GM20431 (cell line): Measurements from ENCODE around the gene PCMTD2.

Experiments
- in situ Hi-C: fragments of 300-500 bp; cut with MseI, MboI; formaldehyde crosslinking; loops from one replicate; pipeline ENCODE4 v1.15.0; 2020; ENCODE audit warnings: low sequenced_read_pairs; ENCODE audit not compliant: unreplicated experiment

The PCMTD2 gene

DNA sequence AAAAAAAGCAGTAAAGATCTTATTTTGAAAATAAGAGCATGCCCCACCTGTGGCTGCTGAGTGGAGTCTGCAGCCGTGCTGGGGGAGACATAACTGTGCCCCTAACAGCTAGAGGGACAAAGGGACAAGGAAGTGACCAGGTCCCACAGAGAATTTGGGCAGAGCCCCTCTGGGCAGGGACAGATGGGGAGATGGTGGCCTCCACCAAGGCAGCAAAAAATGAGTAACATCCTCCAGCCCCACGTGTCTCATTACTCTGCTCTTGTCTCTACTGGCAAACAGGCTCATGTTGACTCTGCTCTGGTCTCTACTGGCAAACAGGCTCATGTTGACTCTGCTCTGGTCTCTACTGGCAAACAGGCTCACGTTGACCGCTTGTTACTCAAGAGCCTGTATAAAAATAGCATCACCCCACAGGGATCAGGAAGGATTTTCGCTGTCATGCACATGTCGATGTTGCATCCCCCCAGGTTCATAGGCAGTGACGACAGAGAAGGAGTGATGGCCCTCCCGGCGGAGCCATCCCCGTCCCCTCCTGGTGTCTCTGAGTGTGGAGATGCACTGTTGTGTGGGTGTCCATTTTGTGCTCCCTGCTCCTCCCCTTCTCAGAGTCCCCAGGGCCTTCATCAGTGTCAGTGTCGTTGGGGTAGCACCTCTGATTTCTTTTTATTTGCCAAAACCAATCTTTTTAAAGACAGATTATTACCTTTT, 17.3 kb upstream of the PCMTD2 start:
- in situ Hi-C loops = no loop called here

GRCh38 chr20:64238851-64239387, 16.6 kb upstream of the PCMTD2 start:
- in situ Hi-C loops = no loop called here

DNA sequence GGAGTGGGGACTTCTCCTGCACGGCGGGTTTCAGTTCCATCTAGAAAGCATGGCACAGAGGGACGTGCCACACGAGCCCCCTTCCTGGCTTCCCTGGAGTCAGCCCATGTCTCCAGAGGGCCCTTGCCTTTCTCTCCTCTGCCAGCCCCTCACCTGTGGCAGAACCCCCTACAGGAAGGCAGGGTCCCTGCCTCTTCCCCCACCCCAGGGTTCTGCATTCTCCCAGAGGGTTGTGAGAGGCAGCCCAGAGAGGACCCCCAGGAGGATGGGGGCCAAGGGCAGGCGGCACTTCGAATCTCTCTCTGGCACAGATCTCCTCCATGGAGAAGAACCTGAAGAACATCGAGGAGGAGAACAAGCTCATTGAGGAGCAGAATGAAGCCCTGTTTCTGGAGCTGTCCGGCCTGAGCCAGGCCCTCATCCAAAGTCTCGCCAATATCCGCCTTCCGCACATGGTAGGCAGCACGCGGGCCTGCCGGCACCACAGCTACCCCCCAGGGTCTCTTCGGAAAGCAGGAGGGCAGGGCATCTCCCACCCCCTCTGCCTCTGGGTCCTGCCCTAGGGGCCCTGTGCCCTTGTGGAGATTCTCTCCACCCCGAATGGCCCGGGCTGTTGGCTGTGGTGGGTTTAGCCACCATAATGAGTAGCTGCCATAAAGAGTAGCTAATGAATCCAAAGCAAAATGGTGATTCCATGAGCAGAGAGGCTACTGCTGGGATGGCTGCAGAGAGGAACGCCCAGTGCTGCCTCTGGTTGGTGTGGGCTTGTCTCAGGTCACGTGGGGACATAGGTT, 15.9 kb upstream of the PCMTD2 start:
- in situ Hi-C loops = no loop called here

DNA sequence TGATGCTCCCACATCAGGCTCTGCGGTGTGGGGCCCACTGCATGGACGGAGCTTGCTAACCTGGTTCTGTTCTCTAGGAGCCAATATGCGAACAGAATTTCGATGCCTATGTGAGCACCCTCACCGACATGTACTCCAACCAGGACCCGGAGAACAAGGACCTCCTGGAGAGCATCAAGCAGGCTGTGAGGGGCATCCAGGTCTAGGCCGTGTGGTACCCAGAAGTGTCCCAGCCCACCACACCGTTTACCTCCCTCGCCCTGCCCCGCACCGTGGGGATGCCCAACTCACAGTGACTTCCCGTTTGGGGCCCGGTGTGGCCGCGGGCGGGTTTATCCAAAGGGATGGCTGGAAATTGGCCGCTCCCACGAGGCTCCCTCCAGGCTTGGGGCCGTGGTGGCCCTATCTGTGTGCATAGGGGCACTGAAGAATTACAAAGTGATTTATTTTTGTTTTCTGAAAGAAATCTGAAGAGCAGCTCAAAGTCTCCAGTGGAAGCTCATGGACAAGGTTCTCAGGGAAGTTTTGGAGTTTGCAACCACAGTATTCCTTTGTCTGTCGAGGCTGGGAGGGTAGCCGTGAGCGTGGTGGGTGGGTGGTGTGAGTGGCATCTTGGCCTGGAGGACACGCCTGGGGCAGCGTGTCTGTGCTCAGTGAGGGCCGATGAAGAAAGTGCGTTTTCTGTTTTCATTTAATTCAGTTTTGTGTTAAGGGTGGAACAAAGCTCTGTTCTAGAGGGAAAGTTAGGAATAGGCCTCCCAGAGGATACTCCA, 15.1 kb upstream of the PCMTD2 start:
- in situ Hi-C loops = no loop called here

DNA sequence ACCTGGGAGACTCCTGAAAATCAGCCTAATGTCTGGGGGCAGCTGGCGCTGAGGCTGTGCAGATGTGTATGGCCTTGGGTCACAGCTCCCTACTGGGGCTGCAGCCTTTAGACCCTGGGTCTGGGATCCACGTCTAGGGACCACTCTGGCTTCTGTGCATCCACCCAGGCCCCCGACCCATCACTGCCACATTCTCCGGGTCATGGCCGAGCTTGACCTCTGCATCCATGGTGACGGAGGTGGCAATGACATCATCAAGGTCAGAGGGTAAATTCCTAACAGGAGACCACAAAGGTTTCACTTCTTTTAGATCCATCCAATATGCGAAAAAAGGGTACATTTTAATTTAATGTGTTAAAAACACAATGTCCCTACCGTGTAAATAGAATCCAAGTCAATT, 14.5 kb upstream of the PCMTD2 start:
- in situ Hi-C loops = no loop called here

- in situ Hi-C loops = no loop called here
These were observed 13.3 kb upstream of the PCMTD2 start for GRCh38 chr20:64242003-64242796.

DNA sequence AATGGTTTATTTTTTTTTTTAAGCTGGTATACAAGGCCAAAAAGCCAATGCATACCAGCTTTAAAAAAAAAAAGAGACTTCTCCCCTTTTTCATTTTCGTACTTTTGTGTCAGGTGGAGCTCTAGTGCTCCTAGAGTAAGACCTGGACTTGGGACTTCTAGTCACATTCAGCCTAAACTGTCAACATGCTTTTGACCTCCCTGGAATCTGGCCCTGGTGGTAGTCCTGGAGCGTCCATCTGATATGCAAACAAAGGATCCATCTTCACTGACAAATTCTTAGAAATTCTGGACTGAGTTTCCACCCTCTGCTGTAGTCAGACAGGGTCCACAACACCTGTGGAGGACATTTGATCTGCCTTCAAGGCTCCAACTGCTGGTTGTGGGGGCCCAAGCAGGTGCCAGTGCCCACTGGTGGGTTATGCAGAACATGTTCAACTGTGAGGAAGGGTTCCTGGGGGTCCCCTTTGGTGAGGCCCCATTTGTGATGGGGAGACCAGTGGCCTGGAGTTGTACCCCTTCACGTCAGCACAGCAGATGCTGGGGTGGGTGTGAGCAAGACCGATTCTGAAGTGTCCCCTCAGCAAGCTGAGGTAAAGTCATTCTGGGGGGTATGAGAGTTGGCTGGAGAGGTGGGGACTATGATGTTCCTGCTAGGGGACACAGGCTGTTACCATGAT, 12.6 kb upstream of the PCMTD2 start:
- in situ Hi-C loops = no loop called here

GRCh38 chr20:64244281-64244805, 11.2 kb upstream of the PCMTD2 start:
- in situ Hi-C loops = no loop called here

DNA sequence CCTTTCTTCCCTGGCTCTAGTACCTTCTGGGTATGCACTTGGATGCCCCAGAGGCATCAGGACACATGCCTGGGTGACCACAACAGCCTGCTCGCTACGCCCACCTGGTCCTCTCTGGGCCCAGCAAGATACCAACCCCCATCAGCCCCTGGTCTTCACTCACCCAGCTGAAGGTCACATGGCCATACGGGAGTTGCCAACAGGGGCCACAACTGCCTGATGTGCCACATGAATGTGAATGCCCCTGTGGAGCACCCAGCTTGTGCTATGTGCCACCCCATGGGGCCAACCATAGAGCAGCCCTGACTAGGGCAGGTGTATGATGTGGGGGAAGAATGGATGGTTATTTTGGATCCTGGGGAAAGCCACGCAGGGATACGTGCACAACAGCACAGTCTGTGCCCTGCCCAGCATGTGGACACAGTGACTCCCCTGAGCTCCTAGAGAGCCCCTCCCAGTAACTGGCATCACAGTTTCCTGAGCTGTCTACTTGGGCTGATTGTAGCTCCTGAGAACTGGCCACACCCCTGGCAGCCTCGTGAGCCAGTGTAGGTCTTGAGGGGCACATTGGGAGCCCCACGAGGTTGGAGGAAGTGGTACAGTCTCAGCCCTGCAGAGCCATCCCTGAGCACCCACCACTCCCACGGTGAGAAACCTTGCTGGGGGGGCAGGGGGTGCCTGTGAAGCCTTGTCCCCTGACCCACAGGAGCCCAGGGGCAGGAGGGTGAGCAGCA, 10.5 kb upstream of the PCMTD2 start:
- in situ Hi-C loops = no loop called here

GRCh38 chr20:64245746-64246595, 9.6 kb upstream of the PCMTD2 start:
- in situ Hi-C loops = no loop called here

- in situ Hi-C loops = no loop called here
These were observed 8.8 kb upstream of the PCMTD2 start for GRCh38 chr20:64246616-64247306.

GRCh38 chr20:64247307-64247618, 8.3 kb upstream of the PCMTD2 start:
- in situ Hi-C loops = no loop called here

DNA sequence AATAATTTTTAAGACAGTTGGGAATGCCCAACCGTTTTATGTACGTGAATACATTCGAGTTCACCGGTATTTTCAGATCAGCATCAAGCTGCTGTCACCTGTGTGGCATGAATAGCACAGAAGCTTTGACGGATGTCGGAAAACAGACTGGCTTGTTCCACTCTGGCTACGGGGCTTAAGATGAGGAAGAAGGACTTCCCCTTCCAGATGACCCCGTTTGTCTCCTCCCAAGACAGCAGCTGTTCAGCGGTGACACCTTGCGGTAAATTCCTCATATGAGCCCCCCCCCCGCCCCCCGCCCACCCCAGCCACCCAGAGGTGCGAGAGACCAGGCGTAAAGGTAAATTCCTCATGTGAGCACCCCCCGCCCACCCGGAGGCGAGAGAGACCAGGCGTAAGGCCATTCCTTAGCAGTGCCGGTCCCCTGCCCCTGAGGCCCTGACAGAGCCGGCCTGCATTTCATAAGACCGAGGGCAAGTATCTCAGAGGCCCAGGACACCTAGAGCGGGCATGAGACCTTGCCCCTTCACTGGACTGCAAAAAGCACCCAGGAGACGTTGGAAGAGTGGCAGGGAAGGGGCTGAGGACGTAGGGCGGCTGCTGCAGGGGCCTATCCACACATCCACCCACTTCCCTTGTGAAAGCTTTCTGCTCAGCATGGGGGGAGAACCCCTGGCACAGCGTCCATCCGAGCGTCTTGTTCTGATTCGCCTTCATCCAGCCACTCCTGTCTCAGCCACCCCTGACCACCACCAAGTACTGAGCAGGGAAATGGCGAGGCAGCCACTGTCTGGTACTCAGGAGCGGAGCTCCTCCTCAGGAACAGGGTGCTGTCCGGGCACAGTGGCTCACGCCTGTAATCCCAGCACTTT, 7.3 kb upstream of the PCMTD2 start:
- in situ Hi-C loops = no loop called here

GRCh38 chr20:64250027-64250426, 5.5 kb upstream of the PCMTD2 start:
- in situ Hi-C loops = no loop called here

GRCh38 chr20:64253000-64253383, 2.6 kb upstream of the PCMTD2 start:
- in situ Hi-C loops = no loop called here

DNA sequence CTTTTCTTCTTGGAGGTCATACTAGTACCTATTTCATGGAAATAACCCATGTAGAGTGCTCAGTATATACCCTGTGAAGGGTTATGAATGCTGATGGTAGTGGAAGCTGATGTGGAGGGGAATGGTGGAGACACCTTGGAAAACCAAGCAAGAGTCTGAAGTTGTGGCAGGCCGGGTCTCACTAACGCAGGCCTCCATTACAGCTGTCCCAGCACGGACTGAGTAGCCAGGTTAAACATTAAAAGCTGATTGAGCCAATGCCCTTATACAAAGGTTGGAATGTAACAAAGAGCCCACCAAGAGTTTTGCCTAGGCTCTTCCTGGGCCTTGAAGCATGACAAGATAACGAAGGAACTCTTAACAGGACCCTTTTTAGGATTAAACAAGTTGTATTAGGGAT, 2.1 kb upstream of the PCMTD2 start:
- in situ Hi-C loops = no loop called here
